ENCODE measurements around the gene DHCR24.

Gene DHCR24

DNA sequence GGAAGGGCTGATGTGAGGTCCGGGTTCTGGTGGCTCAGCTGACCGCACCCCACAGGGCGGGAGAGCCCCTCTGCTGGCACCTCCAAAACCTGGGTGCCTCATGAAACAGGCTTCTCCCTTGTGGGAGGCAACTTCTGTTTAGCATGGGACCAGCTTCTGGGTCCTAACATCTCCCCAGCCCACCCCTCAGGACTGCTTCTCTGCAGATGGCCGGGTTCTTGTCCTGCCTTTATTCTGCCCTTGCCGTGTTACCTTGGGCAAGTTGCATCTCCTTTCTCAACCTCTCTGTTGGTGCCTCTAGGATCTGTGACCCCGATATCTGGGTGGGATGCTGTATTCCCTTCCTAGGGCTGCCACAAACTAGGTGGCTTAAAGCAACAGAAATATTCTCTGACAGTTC lies 70.9 kb downstream of the DHCR24 start:
- no peak for DNase-seq (ENCODE audit: low read depth, low spot score)

DNA sequence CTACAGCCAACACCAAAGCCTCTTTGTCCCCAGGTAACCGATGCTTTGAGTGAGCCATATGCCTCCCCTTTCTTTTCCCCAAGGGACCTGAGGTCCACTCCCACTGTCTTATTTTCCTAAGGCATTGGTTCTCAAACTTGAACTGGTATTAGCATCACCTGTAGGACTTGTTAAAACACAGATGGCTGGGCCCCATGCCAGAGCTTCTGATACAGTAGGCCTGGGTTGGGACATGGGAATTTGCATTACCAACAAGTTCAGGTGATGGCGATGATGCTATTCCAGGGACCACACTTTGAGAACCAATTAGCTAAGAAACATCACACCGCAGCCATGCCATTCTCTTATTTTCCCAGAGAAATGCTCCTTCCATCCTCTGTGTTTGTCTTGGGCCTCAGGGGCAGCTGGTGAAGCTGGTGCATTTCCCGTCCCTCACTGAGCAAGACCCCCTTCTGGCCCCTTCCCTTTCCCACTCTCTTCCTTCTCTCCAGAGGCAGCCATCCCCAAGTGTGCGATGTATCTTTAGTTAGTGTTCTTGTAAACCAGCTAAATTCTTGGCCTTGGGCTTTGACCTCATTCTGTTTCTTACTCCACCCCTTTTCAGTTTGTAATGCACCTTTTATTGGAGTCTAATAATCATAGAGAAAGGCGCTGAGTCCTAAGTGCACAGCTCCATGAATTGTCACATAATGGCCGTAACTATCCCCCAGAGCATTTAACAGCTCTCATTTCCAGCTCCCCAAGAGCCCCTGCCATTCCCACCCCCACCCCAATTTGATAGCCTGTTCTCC lies 71.7 kb downstream of the DHCR24 start:
- no peak for DNase-seq (ENCODE audit: low read depth, low spot score)

DNA sequence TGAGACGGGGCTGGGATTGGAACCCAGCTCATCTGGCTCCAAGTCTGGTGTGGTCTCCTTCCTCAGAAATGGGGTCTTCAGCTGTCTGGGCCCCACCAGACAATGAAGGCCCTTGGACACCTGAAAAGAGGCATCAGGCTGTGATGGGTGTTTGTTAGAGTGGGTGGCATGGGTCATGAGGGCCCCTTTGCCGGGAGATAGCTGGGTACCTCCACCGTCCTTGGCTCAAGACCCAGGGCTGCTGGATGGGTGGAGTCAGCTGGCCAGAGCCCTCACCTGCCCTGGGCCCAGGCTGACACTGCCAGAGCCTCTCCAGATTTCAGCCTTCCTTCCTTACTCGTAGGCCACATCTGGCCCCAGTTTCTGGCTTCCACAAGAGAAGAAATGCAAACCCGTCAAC lies 72.4 kb downstream of the DHCR24 start:
- no peak for DNase-seq (ENCODE audit: low read depth, low spot score)

DNA sequence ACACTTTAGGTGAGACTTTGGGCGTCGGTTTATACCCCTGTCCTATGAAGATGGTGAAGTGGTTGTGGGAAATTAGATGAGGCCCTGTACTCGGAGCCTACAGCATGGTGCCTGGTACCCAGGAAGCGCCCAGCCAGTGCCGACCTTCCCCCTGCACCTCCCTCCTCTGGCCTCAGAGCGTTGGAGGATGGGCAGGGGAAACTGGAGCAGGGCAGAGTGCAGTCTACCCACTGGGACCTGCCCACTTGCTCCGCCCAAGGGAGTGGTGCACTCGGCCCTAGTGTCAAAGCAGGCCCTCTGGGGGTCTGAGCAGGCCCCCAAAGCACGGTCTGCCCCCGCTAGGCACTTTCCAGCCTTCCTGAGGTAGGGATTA lies 72.9 kb downstream of the DHCR24 start:
- DNase-seq (ENCODE audit: low read depth, low spot score) = no peak

DNA sequence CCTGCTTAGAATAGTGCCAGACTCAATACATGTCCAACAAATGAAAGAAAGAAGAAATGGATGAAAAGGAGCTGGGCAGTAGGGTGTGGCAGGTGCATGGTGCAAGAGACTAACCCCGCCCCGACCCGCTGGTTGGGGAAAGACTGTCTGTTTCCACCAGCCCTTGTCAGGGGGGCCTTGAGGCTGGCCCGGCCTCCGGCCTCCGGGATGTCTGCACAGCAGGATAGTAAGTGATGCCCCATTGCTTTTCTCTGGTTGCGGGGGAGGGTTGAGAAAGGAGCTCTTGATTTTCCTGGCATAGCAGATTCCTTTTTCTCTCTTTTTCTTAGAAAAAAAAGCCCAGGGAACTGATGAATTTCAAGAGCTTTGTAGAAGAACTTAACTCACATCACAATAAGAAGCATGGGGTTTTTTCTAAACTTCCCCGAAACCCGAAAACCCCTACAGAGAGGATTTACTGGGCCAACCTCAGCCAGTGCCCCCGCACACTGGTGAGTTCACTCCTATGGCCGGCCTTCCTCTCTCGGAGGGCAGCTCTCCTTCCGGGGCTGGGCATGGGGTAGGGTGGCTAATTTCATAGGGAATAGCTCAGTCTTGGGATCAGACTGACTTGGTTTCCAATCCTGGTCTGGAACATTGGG lies 73.4 kb downstream of the DHCR24 start:
- no peak for DNase-seq (ENCODE audit: low read depth, low spot score)

DNA sequence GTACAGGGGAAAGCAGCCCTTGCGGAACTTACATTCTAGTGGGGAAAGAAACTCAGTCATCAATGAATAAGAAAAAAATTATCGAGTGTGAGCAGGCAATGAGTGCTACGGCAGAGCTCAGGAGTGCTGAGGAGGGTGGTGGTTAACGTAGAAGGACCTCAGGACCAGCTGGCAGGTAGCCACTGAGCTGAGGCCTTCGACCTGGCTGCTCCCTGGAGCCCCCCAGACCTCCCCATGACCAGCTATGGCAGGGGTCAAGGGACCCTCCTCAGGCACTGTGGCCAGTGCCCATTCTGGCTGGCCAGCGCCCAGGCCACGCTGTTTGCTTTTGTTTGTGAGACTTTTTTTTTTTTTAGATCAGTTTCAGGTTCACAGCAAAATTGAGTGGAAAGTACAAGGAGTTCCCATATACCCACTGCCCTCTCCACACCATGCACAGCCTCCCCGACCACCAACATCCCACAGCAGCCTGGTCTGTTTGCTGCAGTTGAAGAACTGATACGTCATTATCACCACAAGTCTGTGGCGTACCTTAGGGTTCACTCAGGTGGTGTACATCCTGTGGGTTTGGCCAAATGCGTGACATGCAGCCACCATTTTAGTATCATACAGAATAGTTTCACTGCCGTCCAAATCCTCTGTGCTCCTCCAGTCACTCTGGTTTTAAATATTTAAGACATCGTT lies 74.1 kb downstream of the DHCR24 start:
- DNase-seq (ENCODE audit: low read depth, low spot score) = no peak

DNA sequence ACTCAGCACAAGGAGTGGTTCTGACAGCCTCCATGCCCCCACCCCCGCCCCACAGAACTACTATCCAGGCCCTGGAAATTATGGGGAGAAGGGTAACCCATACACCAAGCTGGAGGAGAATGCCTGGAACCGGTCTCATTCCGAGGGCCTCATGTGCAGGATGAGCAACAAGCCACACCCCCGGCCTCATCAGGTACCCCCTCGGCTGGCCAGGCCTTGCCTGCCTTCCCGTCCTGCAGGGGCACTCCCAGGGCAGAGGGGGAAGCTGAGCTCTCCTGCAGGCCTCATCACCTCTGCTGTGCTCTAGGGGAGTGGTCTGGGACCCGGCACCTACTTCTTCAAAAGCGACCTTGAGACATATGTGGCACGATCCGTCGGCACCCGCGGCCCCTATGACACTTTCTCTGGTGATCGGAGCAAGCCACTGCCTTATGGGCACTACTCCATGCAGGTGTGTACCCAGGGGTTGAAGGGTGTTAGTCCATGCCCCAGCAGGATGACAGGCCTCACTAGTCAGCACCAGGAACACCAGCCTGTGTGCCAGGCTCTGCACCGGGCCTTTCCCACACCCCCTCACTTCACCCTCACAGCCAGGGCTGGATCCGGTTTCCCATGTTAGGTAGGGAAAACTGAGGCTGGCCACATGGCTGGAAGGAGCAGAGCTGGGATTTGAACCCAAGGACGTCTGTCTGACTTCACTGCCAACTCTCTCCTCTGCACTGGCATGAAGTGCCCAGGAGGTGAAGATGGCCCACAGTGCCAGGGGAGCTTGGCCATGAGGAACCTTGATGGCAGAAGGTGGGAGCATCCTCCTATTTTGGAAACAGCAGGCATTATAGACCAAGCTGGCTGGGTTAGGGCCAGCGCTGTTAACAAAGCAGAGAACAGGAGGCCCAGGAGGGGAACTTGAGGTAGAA lies 75.0 kb downstream of the DHCR24 start:
- no peak for DNase-seq (ENCODE audit: low read depth, low spot score)

DNA sequence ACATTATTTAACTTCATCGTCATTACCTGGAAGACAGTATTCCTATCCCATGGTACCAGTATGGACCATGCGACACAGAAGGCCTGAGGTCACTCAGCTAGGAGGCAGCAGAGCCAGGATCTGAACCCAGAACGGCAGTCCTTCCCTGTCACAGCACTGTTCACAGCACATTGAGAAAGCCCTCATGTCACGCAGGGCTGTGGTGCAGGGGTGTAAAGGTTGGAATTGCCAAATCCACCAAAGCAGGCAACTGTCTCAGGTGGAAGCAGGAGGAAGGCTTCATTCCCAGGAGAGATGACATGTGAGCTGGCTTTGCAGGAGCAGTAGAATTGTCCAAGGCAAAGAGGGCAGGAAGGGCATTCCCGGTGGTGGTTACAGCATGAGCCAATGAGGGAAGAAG lies 75.9 kb downstream of the DHCR24 start:
- no peak for DNase-seq (ENCODE audit: low read depth, low spot score)

DNA sequence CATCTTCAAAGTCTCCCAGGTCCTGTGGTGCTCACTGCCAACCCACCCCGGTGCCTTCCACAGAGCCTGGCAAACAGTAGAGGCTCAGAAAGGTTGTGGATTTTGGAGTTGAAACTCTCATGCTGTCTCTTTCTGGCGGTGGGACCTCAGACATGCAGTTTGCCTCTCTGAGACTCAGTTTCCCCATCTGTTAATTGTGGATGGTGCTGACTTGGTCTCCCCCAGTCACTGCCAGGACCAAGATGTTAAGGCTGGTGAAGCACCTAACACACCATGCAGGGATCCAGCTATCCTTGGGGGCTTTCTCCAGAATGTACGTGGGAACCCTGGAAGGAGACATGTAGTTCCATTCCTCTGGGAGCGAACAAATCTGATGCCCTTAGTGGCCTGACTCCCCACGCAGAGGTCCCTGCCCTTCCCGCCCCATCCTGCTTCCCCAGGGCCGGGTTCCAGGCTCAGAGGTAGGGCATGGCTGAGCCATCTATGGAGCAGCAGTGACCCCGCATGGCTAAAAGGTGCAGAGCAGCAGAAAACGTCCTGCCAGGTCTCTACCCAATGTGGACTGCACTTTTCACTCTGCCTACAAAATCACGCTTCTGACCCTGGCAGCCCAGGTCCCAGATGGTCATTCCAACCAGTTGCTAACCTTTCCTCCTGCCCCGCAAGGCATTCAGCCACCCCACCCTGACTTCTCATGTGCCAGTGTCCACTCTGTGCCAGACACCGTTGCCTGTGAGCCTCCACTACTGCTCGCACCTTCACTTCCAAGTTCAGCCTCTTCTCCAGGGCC lies 76.6 kb downstream of the DHCR24 start:
- no peak for DNase-seq (ENCODE audit: low read depth, low spot score)

DNA sequence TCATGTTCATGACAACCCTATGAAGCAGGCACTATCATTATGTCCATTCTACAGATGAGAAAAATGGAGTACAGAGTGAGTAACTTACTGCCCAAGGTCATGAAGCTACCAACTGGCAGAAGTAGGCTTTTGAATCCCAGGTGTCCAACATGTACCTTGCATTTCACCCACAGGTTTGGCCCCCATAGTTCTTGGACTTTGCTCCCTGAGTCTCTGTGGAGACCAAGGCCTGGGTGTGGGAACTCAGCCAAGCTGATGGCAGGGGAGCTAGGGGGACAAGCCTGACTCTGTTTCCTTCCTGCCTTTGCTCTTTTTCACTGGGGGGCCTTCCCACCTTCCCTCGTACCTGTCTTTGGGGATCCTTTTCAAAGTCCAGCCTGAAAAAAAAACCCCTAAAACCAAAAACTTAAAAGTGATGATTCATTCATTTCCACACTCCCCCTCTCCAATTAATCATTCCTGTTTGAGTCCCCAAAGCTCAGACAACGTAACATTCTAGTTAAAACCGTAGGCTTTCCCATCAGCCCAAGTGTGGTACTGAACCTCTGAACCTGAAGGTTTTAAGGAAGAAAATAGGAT lies 77.4 kb downstream of the DHCR24 start:
- DNase-seq (ENCODE audit: low read depth, low spot score) = no peak

DNA sequence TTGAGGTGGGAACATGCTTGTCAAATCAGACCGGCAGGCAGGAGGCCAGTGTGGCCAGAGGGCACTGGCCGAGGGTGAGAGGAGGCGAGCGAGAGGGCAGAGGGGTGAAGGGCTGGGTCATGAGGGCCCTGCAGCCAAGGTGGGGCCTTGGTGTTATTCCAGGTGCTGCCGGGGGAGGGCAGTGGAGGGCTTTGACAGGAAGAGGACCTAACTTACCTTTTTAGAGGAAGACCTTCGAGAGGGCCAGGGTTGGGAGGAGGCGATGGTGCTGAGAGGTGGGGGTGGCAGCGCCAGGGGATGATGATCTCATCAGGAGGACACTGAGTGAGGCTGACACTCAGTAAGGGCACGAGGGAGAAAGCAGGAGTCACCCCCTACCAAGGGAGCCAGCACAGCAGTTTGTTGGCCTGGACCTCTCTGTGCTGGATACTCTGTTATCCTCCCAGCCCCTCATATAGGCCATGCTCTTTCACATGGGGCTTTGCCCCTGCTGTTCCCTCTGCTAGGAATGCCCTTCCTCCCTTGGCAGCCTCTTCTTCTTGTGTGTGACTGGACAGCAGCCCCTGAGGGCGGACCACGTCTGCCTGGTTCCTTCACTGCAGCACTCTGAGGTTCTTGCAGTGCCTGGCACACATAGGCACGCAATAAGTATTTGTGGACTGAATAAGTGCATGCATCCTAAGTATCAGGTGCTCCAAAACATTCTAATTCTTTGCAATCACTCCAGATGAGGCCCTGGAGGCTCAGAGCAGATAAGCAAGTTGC lies 78.4 kb downstream of the DHCR24 start:
- DNase-seq (ENCODE audit: low read depth, low spot score) = no peak

DNA sequence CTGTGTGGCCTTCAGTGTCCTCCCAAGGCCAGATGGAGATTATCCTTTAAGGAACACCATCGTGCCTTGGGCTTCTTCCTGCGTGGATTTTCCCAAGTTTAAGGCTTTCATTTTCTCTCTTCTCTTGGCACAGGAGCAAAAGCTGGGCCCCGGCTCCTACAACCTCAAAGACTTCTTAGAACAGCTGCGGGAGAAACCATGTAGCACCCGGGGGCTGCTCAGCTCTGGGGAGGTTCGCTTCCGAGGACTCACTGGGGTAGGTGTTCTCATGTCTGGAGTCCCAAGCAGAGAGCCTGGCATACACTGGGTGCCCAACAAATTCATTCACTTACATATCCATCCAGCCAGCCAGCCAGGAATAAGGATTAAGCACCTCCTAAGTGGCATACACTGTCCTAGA lies 79.2 kb downstream of the DHCR24 start:
- no peak for DNase-seq (ENCODE audit: low read depth, low spot score)

DNA sequence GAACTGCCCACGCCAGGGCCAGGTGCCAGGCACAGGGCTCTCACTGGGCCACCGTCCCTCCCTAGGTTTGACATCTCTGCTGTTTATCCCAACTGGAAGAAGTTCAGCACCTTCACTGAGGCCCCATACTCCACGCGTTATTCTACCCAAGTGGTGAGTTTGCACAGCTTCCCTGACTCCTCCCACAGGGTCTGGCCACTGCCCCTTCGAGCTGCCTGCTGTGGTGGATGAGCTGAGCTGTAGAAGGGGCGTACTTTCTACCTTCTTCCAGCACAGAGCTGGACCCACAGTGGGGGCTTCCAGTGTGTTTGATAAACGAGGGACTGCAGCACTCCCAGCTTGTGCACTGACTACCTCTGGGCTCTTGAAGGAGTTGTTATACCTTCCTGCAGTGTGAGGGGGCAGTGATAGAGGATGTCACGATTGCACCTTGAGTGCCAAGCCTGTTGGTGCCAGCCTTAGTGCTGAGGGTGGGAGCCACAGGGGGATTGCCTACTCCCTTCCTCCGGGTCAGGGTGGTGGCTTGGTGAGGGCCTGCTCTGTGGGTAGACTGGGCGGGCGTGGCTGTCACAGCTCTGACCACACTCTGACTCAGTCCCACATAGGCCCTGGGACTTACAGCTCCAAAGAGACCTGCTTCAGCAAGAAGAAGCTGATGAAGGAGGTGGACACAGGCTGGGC lies 79.9 kb downstream of the DHCR24 start:
- DNase-seq (ENCODE audit: low read depth, low spot score) = no peak

DNA sequence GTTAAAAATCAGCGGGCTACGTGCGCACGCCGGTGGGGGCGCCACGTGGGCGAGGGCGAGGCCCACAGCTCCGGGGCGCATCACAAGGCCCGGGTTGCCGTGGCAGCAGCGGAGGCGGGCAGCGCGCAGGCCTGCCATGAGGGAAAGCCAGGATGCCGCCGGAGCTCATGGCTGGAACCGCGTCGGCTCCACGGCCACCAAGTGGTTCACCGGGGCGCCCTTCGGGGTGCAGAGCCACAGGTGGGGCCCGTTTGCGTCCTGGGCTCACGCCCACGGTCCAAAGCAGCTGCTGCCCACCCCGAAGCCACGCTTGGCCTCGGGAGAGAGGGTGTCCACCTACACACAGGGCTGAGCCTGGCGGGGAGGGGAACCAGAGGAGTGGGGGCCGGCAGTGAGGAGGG lies 81.0 kb downstream of the DHCR24 start:
- no peak for DNase-seq (ENCODE audit: low read depth, low spot score)

DNA sequence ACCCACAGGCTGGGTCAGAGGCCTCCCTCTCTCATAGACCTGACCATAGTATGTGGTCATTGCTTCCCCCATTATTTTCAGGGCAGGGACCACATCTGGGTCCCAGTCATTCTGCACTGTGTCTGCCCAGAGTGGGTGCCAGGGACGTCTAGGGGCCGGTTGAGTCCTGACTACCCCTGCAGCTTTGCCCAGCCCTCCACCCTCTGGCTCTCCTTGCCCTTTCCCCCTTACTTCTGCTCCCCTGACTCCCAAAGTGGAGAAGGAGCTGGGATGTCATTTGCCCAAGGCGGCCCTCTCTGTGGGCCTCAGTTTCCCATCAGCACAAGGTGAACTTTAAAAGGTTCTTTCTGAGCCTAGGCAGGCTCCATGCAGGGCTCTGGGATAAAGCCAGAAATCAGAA lies 81.5 kb downstream of the DHCR24 start:
- no peak for DNase-seq (ENCODE audit: low read depth, low spot score)

DNA sequence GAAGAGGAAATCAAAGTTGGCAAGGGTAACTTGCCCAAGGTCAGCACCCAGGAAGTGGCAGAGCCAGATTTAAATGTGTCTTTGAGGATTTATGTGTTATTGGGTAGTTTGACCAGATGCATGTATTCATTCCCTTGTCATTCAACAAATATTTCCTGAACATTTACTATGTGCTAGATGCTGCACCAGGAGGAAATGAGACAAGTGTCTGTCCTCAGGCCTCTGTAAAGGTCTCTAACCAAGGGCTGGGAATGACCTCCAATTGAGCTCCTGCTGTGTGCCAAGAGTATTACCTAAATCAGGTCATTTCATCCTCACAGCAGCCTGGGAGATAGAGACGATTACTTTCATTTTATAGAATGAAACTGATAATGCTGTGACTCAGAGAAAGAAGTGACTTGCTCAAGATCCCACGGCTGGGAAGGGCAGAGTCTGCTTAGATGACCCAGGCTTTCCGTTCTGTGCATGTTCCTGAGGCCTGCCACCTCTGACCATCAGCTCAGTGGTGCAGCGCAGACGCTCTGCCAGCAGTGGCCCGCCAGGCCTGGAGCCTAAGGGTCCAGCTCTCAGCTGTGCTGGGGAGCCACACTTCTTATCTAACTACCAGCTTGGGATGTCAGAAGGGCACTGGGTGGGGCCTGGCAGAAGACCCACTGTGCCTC lies 82.4 kb downstream of the DHCR24 start:
- DNase-seq (ENCODE audit: low read depth, low spot score) = no peak

DNA sequence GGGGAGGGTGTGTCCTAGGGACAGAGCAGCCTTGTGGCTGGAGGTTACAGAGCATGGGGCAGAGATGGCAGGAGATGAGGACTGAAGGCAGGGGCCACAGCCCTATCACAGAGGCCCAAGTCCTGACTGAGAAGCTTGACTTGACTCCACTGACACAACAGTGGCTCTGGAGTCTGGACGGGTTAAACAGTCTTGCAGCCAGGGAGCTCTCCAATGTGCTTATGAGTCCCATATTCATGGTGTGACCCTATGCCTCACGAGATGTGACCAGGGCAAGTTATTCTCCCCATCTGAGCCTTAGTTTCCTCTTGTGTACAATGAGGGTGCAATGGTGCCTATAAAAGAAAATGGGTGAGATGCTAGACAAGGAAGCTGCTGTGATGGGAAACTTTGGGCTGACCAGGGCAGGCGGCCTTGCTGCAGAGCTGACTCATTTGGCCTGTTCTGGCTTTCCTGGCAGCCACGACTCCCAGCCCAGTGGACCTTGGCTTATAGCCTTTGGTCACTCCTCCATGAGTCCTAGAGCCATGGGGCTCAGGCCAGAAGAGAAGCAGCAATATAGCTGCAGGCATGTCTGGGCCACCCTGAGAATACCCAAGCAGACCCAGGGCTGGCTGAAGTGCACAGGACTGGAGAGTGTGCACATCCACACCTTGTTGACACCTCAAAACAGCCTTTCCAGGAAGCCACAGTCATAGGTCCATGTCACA lies 83.1 kb downstream of the DHCR24 start:
- DNase-seq (ENCODE audit: low read depth, low spot score) = no peak
